GM12891 (cell line): ENCODE results near the gene SORCS2.

Experiments used
- PAX5 ChIP-seq: IDR thresholded peaks from 2 replicates; pipeline ENCODE4 v1.6.1; 2011; ENCODE audit warnings: low read length, moderate library complexity, mild to moderate bottlenecking; ENCODE audit not compliant: insufficient read depth, severe bottlenecking
- POLR2A ChIP-seq: IDR thresholded peaks from 2 replicates; pipeline ENCODE4 v1.6.1; 2011; ENCODE audit warnings: low read depth, low read length, control low read depth
- POLR2AphosphoS5 ChIP-seq: IDR thresholded peaks from 2 replicates; pipeline ENCODE4 v1.6.1; 2011; ENCODE audit warnings: low read depth, low read length, control low read depth
- POU2F2 ChIP-seq: IDR thresholded peaks from 2 replicates; pipeline ENCODE4 v1.6.1; 2011; ENCODE audit warnings: low read depth, mild to moderate bottlenecking, control low read depth, low read length, moderate library complexity
- SPI1 ChIP-seq: IDR thresholded peaks from 2 replicates; pipeline ENCODE4 v1.6.1; 2011; ENCODE audit warnings: low read depth, low read length, control low read depth
- TAF1 ChIP-seq: IDR thresholded peaks from 2 replicates; pipeline ENCODE4 v1.6.1; 2011; ENCODE audit warnings: low read depth, low read length, control low read depth

GRCh38 chr4:7556558-7556957 is 364.2 kb downstream of the SORCS2 start:
- TF ChIP-seq POLR2A (no peak), POLR2AphosphoS5 (no peak), PAX5 (no peak), POU2F2 (no peak), SPI1 (no peak), TAF1 (no peak)
